H1 (cell line): ENCODE measurements around the gene NFE2L2. TPM values are rescaled to one million over a fixed set of nuclear protein-coding genes. Genes with fewer than 3 reads are reported as not detected.
A peak's percentile ranks its signal among the peaks of the same experiment; 100 is the strongest.

Source experiments
- CTCF ChIA-PET: fragments of 300-600 bp; sonication (Branson Sonifier 250); formaldehyde crosslinking; loops from one replicate; lab custom pipeline; 2021; ENCODE audit not compliant: partially characterized antibody; lab: Charles Lee
- POLR2A ChIA-PET: fragments of 300-600 bp; sonication (Branson Sonifier 250); formaldehyde crosslinking; loops from one replicate; lab custom pipeline; 2021; ENCODE audit warnings: inconsistent platforms; ENCODE audit not compliant: partially characterized antibody; lab: Charles Lee
- DNase-seq, 2 experiments: peaks; one replicate each; pipeline versions ENCODE4 v3.0.0 to v3.0.0-alpha.2; 2010 to 2022; ENCODE audit warnings: low spot score in 2 of 2, low read depth in 1 of 2, mixed read lengths in 1 of 2
- FAIRE-seq: peaks from 2 replicates; lab custom pipeline; 2011; peaks lifted over from hg19 to GRCh38; lab: Jason Lieb, UNC
- H2AFZ ChIP-seq: 2 replicates; pipeline ENCODE4 v1.8.1; 2012; ENCODE audit warnings: low read length, inconsistent platforms
- H2AK5ac ChIP-seq: 2 replicates; pipeline ENCODE4 v1.6.1; 2013; ENCODE audit warnings: low read depth, low read length
- H2BK120ac ChIP-seq: replicated peaks from 2 replicates; pipeline ENCODE3; 2013; ENCODE audit warnings: low read depth, low read length, inconsistent platforms
- H2BK12ac ChIP-seq: 2 replicates; pipeline ENCODE4 v1.6.1; 2013; ENCODE audit warnings: low read depth, low read length
- H2BK15ac ChIP-seq: 2 replicates; pipeline ENCODE4 v1.6.1; 2013; ENCODE audit warnings: low read length
- H2BK20ac ChIP-seq: 2 replicates; pipeline ENCODE4 v1.6.1; 2013; ENCODE audit warnings: low read length
- H2BK5ac ChIP-seq: 2 replicates; pipeline ENCODE4 v1.6.1; 2013; ENCODE audit warnings: low read depth, low read length
- H3K14ac ChIP-seq: 2 replicates; pipeline ENCODE4 v1.6.1; 2013; ENCODE audit warnings: inconsistent platforms; ENCODE audit not compliant: insufficient read length
- H3K18ac ChIP-seq: 2 replicates; pipeline ENCODE4 v1.6.1; 2013; ENCODE audit warnings: low read length; ENCODE audit errors: extremely low read depth
- H3K23ac ChIP-seq: 2 replicates; pipeline ENCODE4 v1.6.1; 2013; ENCODE audit warnings: inconsistent platforms; ENCODE audit not compliant: insufficient read length
- H3K23me2 ChIP-seq: 2 replicates; pipeline ENCODE4 v1.6.1; 2013; ENCODE audit warnings: low read depth, low read length
- H3K27ac ChIP-seq: 2 replicates; pipeline ENCODE4 v1.6.1; 2011; ENCODE audit warnings: low read depth, low read length, inconsistent platforms
- H3K27me3 ChIP-seq, 4 experiments: replicated peaks in 1 of 4; 1 replicate in 1 of 4; 2 replicates in 3 of 4; pipeline versions ENCODE4 v1.6.1 to v1.8.1; 2011 to 2013; ENCODE audit warnings: low read length in 3 of 4, mild to moderate bottlenecking in 3 of 4, inconsistent platforms in 2 of 4, mixed read lengths in 2 of 4, moderate library complexity in 1 of 4; ENCODE audit not compliant: control insufficient read depth in 3 of 4, insufficient read depth in 3 of 4; ENCODE audit errors: extremely low read depth in 1 of 4
- H3K36me3 ChIP-seq, 4 experiments: 2 replicates each; pipeline versions ENCODE4 v1.6.1 to v1.8.1; 2011 to 2013; ENCODE audit warnings: mild to moderate bottlenecking in 4 of 4, low read length in 3 of 4, moderate library complexity in 2 of 4, control low read depth in 1 of 4, inconsistent platforms in 1 of 4; ENCODE audit not compliant: insufficient read depth in 4 of 4, control insufficient read depth in 2 of 4
- H3K4ac ChIP-seq: replicated peaks from 2 replicates; pipeline ENCODE3; 2013; ENCODE audit warnings: low read length, low read depth, mixed read lengths, inconsistent platforms; ENCODE audit not compliant: insufficient read length
- H3K4me1 ChIP-seq, 4 experiments: replicated peaks in 1 of 4; 1 replicate in 1 of 4; 2 replicates in 3 of 4; pipeline versions ENCODE4 v1.6.1 to v1.8.1; 2011 to 2013; ENCODE audit warnings: low read length in 3 of 4, inconsistent platforms in 2 of 4, mixed read lengths in 1 of 4; ENCODE audit not compliant: insufficient read depth in 4 of 4, control insufficient read depth in 3 of 4
- H3K4me2 ChIP-seq, 2 experiments: 2 replicates each; pipeline versions ENCODE4 v1.6.1 to v1.8.1; 2011 to 2013; ENCODE audit warnings: low read depth in 2 of 2, low read length in 2 of 2, control low read depth in 1 of 2, inconsistent platforms in 1 of 2, mild to moderate bottlenecking in 1 of 2; ENCODE audit not compliant: insufficient read depth in 1 of 2
- H3K4me3 ChIP-seq, 4 experiments: fragments of 200-600, 300-600 bp in 1 of 4; sonication (generic), shearing (Covaris generic), sonication (Bioruptor Twin) in 1 of 4; 2 replicates each; pipeline versions ENCODE4 v1.5.1 to v1.8.1; 2011 to 2016; ENCODE audit warnings: low read length in 4 of 4, low read depth in 3 of 4, control low read depth in 2 of 4, inconsistent platforms in 2 of 4, mild to moderate bottlenecking in 2 of 4, mixed read lengths in 1 of 4, moderate library complexity in 1 of 4; ENCODE audit not compliant: insufficient read depth in 2 of 4; ENCODE audit errors: extremely low read depth in 1 of 4
- H3K56ac ChIP-seq: replicated peaks from 2 replicates; pipeline ENCODE3; 2013; ENCODE audit warnings: low read depth, mild to moderate bottlenecking, mixed read lengths, low read length, inconsistent platforms; ENCODE audit not compliant: insufficient read length
- H3K79me1 ChIP-seq: 2 replicates; pipeline ENCODE4 v1.6.1; 2013; ENCODE audit warnings: low read depth, low read length, control low read depth
- H3K79me2 ChIP-seq, 2 experiments: 2 replicates each; pipeline versions ENCODE4 v1.6.1 to v1.8.1; 2012 to 2013; ENCODE audit warnings: low read length in 2 of 2, mild to moderate bottlenecking in 2 of 2, inconsistent platforms in 1 of 2; ENCODE audit not compliant: insufficient read depth in 2 of 2, control insufficient read depth in 1 of 2
- H3K9ac ChIP-seq, 4 experiments: replicated peaks in 1 of 4; 1 replicate in 1 of 4; 2 replicates in 3 of 4; pipeline versions ENCODE4 v1.6.1 to v1.8.1; 2011 to 2013; ENCODE audit warnings: low read depth in 3 of 4, low read length in 3 of 4, control low read depth in 2 of 4, mild to moderate bottlenecking in 2 of 4, moderate library complexity in 2 of 4, inconsistent platforms in 1 of 4; ENCODE audit errors: extremely low read depth in 1 of 4
- H3K9me3 ChIP-seq, 2 experiments: 2 replicates each; pipeline versions ENCODE4 v1.6.1 to v1.8.1; 2012 to 2013; ENCODE audit warnings: mild to moderate bottlenecking in 2 of 2, moderate library complexity in 2 of 2, control low read depth in 1 of 2, inconsistent platforms in 1 of 2, low read depth in 1 of 2, low read length in 1 of 2, mixed read lengths in 1 of 2; ENCODE audit not compliant: insufficient read depth in 2 of 2
- H4K20me1 ChIP-seq, 2 experiments: replicated peaks in 1 of 2; 2 replicates each; pipeline versions ENCODE3 to v1.8.1; 2011 to 2013; ENCODE audit warnings: inconsistent platforms in 2 of 2, low read length in 2 of 2, mild to moderate bottlenecking in 1 of 2; ENCODE audit not compliant: insufficient read depth in 2 of 2, control insufficient read depth in 1 of 2
- H4K5ac ChIP-seq: 2 replicates; pipeline ENCODE4 v1.6.1; 2013; ENCODE audit warnings: low read length, low read depth, mixed read lengths, inconsistent platforms; ENCODE audit not compliant: insufficient read length
- H4K8ac ChIP-seq: 2 replicates; pipeline ENCODE4 v1.8.0; 2013; ENCODE audit warnings: mild to moderate bottlenecking, moderate library complexity, low read length, inconsistent platforms; ENCODE audit not compliant: insufficient read depth; ENCODE audit errors: extremely low read depth
- H4K91ac ChIP-seq: replicated peaks from 2 replicates; pipeline ENCODE3; 2013; ENCODE audit warnings: low read length, mixed read lengths, inconsistent platforms; ENCODE audit not compliant: insufficient read length
- ASH2L ChIP-seq: fragments of 200-600, 300-600 bp; sonication (generic); IDR thresholded peaks from one replicate; pipeline ENCODE4 v1.7.1; 2017; ENCODE audit warnings: low read length
- CEBPB ChIP-seq: IDR thresholded peaks from 2 replicates; pipeline ENCODE4 v1.6.1; 2012; ENCODE audit warnings: low read depth, low read length
- CHD1 ChIP-seq: IDR thresholded peaks from 2 replicates; pipeline ENCODE4 v1.6.1; 2012; ENCODE audit warnings: low read depth, low read length, improper control_type of control experiment
- CTBP2 ChIP-seq: IDR thresholded peaks from 2 replicates; pipeline ENCODE4 v1.7.0; 2011; ENCODE audit warnings: borderline replicate concordance, mild to moderate bottlenecking, moderate library complexity, mixed read lengths, low read length; ENCODE audit not compliant: insufficient read depth, insufficient read length
- EGR1 ChIP-seq: IDR thresholded peaks from 2 replicates; pipeline ENCODE4 v1.6.1; 2011; ENCODE audit warnings: low read depth, low read length, borderline replicate concordance
- EZH2 ChIP-seq: fragments of 200-600 bp; sonication (generic); IDR thresholded peaks from 2 replicates; pipeline ENCODE4 v1.7.1; 2012; ENCODE audit warnings: low read depth, mild to moderate bottlenecking, moderate library complexity, low read length, inconsistent platforms; ENCODE audit not compliant: severe bottlenecking
- JUND ChIP-seq: IDR thresholded peaks from 2 replicates; pipeline ENCODE4 v1.6.1; 2011; ENCODE audit warnings: mild to moderate bottlenecking, improper control_type of control experiment, low read length
- MAX ChIP-seq: IDR thresholded peaks from 2 replicates; pipeline ENCODE4 v1.6.1; 2012; ENCODE audit warnings: inconsistent platforms
- NANOG ChIP-seq: IDR thresholded peaks from 2 replicates; pipeline ENCODE4 v1.6.1; 2011; ENCODE audit warnings: low read length, low read depth, mild to moderate bottlenecking, inconsistent platforms; ENCODE audit not compliant: insufficient read depth, poor library complexity, severe bottlenecking
- NRF1 ChIP-seq: IDR thresholded peaks from 2 replicates; pipeline ENCODE4 v1.6.1; 2011; ENCODE audit warnings: mild to moderate bottlenecking, low read depth, low read length, improper control_type of control experiment
- USF2 ChIP-seq: IDR thresholded peaks from 2 replicates; pipeline ENCODE4 v1.6.1; 2011; ENCODE audit warnings: low read length, improper control_type of control experiment
- WGBS, 2 experiments: shearing (Covaris generic) in 1 of 2; methylation state at CpG; one replicate each; pipeline versions ENCODE4 v1.1.6 to v1.1.7; 2013 to 2015; ENCODE audit warnings: low lambda C conversion rate in 2 of 2, mixed read lengths in 2 of 2, inconsistent platforms in 1 of 2, low coverage in 1 of 2, missing lambda C conversion rate in 1 of 2; ENCODE audit not compliant: insufficient replicate concordance in 2 of 2, insufficient coverage in 1 of 2, insufficient read length in 1 of 2; ENCODE audit errors: extremely low coverage in 1 of 2, missing lambda C conversion rate in 1 of 2; 5-methylcytosine and 5-hydroxymethylcytosine counted together
- polyA plus RNA-seq, 7 experiments: library from polyadenylated mRNA; depleted of rRNA in 3 of 7; stranded (reverse) in 5 of 7; unstranded in 2 of 7; fragments of >200 nt in 5 of 7; fragments of 200-250 nt in 2 of 7; gene quantifications; 1 replicate in 5 of 7; 2 replicates in 1 of 7; 4 replicates in 1 of 7; pipeline versions ENCODE4 v1.2.1 to v1.2.3, GENCODE V29; 2011 to 2013; ENCODE audit warnings: missing spikeins in 2 of 7, mixed read lengths in 2 of 7
- total RNA-seq: library from RNA; stranded (reverse); fragmentation: NEBNext Ultra II Directional; extraction: Animal tissue kit (Norgen Biotek cat#: 25700); gene quantifications from 2 replicates; pipeline ENCODE4 v1.2.1, GENCODE V29; 2021

NFE2L2 gene
- total and polyA plus RNA-seq, 2 of the 8 experiments (the other 6 are each of a cell fraction or from before 2014, with no cell fraction given), result 33.2 to 34.5 TPM

DNA sequence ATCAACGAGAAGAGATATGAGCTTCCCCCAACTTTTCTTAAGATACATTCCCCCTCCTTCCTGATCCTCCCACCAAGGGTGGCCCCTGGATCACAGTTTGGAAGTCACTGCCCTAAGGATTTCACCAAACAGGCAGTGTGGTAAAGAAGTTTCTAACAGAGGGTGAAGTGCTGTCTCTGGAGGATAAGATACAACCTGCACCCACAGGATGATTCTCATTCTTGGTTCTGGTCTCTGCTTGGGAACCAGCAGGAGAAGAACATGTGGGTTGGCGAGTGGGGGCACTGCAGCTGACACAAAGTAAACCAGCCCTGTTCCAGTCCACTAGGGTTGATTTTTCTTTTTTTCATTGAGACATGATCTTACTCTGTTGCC, 9.3 kb downstream of the NFE2L2 start:
- 88% methylated on average over 2 of the region's 2 CpGs; no CpG with 5 or more reads in 1 of the 2 experiments for WGBS, 2 experiments
- no peak overlapping the region for H3K4me3 ChIP-seq
- H4K20me1 ChIP-seq, result peaks cover 11 to 14% of the 10 kb centered on the region in 2 experiments
- H3K23ac ChIP-seq, result no peak overlapping the region
- H3K36me3 ChIP-seq, result peaks cover 0 to 3% (median 0%) of the 10 kb centered on the region in 4 experiments; a peak in 1 of 8 replicates
- H2AFZ ChIP-seq, result no peak overlapping the region
- ChIA-PET CTCF (interaction anchor here (0.8 to 4.7 kb wide), 35 partner anchors 9 to 509 kb away, joined by 3 to 41 read pairs (median 5); partner anchors contain the start of gene NFE2L2), POLR2A (interaction anchor here (0.7 to 10.4 kb wide), 9 partner anchors 10 to 60 kb away, joined by 3 to 74 read pairs (median 4); partner anchors contain the start of genes HNRNPA3 and NFE2L2)
- no peaks in the 10 kb centered on the region for H3K27me3 ChIP-seq
- no peak overlapping the region for H2BK20ac ChIP-seq
- H3K14ac ChIP-seq, result no peak overlapping the region
- no peak overlapping the region for H4K8ac ChIP-seq
- H3K23me2 ChIP-seq, result no peaks in the 10 kb centered on the region
- H2BK120ac ChIP-seq, result no peak overlapping the region
- H4K91ac ChIP-seq, result no peak overlapping the region
- no peak overlapping the region; the same call in 1 of the 2 replicates for H2AK5ac ChIP-seq
- no peak for DNase-seq
- H3K18ac ChIP-seq, result no peak overlapping the region
- H3K79me2 ChIP-seq, result peaks cover 22 to 98% of the 10 kb centered on the region in 2 experiments
- H2BK5ac ChIP-seq, result no peak overlapping the region
- H3K79me1 ChIP-seq, result peaks cover 8% of the 10 kb centered on the region
- FAIRE-seq, result no peak
- peaks cover 7 to 8% of the 10 kb centered on the region in 2 experiments for H3K9me3 ChIP-seq
- no peak overlapping the region for H2BK15ac ChIP-seq
- H2BK12ac ChIP-seq, result 0 out of 2 replicates have a peak overlapping the region, but pooled peaks have one; percentile 55
- H3K4me2 ChIP-seq, result 0 out of 4 replicates have a peak overlapping the region, but pooled peaks of 1 of the 2 experiments have one; percentile 12
- no peak overlapping the region; a peak in 2 of 7 replicates for H3K9ac ChIP-seq
- no peak overlapping the region for H3K4ac ChIP-seq
- H3K4me1 ChIP-seq, result peaks cover 0 to 7% (median 0%) of the 10 kb centered on the region in 4 experiments; a peak in 1 of 7 replicates
- no peak overlapping the region for H4K5ac ChIP-seq
- H3K27ac ChIP-seq, result no peak overlapping the region
- no peak overlapping the region for H3K56ac ChIP-seq
- TF ChIP-seq JUND (no peak), EGR1 (no peak), CHD1 (no peak), NRF1 (no peak), CTBP2 (no peak), CEBPB (no peak), NANOG (no peak), ASH2L (no peak), MAX (no peak), USF2 (no peak), EZH2 (no peak)
